HG02588 (cell line): ENCODE results near the gene PIK3R3.
"Not testable (repeated sequence)": the region's sequence is repeated elsewhere in the genome, so short reads cannot be mapped to it uniquely, and the experiment has no call there.

Experiments
- ATAC-seq: cut with Tn5 transposase; IDR thresholded peaks from one replicate; pipeline ENCODE4 v1.9.1; 2021; ENCODE audit warnings: mild to moderate bottlenecking, moderate library complexity; ENCODE audit not compliant: unreplicated experiment

Gene PIK3R3

GRCh38 chr1:46113948-46114347 lies 18.5 kb downstream of the PIK3R3 start:
- no peak for ATAC-seq

GRCh38 chr1:46112108-46112507 lies 20.3 kb downstream of the PIK3R3 start:
- no peak for ATAC-seq

- no peak for ATAC-seq
Measured at GRCh38 chr1:46110521-46110920, 21.9 kb downstream of the PIK3R3 start.

GRCh38 chr1:46102769-46103476 lies 29.5 kb downstream of the PIK3R3 start:
- no peak for ATAC-seq

GRCh38 chr1:46099215-46099614 lies 33.2 kb downstream of the PIK3R3 start:
- ATAC-seq = no peak

GRCh38 chr1:46098027-46098712 lies 34.3 kb downstream of the PIK3R3 start:
- ATAC-seq = no peak

GRCh38 chr1:46097149-46097472 lies 35.3 kb downstream of the PIK3R3 start:
- ATAC-seq = no peak

- no peak for ATAC-seq
Measured at GRCh38 chr1:46096269-46097148, 35.9 kb downstream of the PIK3R3 start.

GRCh38 chr1:46095110-46095509 lies 37.3 kb downstream of the PIK3R3 start:
- ATAC-seq = not testable (repeated sequence)

- no peak for ATAC-seq
Measured at GRCh38 chr1:46094471-46095005, 37.9 kb downstream of the PIK3R3 start.

GRCh38 chr1:46093832-46094231 lies 38.6 kb downstream of the PIK3R3 start:
- ATAC-seq = not testable (repeated sequence)

GRCh38 chr1:46087891-46088290 lies 44.5 kb downstream of the PIK3R3 start:
- no peak for ATAC-seq

GRCh38 chr1:46086576-46086975 lies 45.9 kb downstream of the PIK3R3 start:
- no peak for ATAC-seq

- no peak for ATAC-seq
Measured at GRCh38 chr1:46084553-46085451, 47.6 kb downstream of the PIK3R3 start.

GRCh38 chr1:46083579-46083978 lies 48.9 kb downstream of the PIK3R3 start:
- ATAC-seq = no peak

- ATAC-seq = no peak
Measured at GRCh38 chr1:46081619-46082018, 50.8 kb downstream of the PIK3R3 start.

- ATAC-seq = no peak
Measured at GRCh38 chr1:46081206-46081605, 51.2 kb downstream of the PIK3R3 start.

GRCh38 chr1:46080257-46080656 lies 52.2 kb downstream of the PIK3R3 start:
- ATAC-seq = no peak

- ATAC-seq = no peak
Measured at GRCh38 chr1:46077644-46078043, 54.8 kb downstream of the PIK3R3 start.

- ATAC-seq = no peak
Measured at GRCh38 chr1:46076343-46076742, 56.1 kb downstream of the PIK3R3 start.
